ENCODE data around the gene FAIM. TPM values are rescaled to one million over a fixed set of nuclear protein-coding genes. Genes with fewer than 3 reads are reported as not detected.
"Not testable (repeated sequence)": the region's sequence is repeated elsewhere in the genome, so short reads cannot be mapped to it uniquely, and the experiment has no call there.

FAIM gene
- polyA plus RNA-seq, 1 donor: 10.5 TPM

DNA sequence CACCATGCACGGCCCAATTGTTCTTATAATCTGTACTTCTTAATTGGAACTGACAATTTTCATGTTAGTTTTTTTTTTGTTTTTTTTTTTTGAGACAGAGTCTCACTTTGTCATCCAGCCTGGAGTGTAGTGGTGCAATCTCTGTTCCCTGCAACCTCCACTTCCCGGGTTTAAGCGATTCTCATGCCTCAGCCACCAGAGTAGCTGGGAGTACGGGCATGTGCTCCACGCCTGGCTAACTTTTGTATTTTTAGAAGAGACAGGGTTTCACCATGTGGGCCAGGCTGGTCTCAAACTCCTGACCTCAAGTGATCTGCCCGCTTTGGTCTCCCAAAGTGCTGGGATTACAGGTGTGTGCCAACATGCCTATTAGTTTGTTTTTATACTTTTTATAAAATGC lies 72.4 kb downstream of the FAIM start:
- not testable (repeated sequence) for DNase-seq (ENCODE audit: low read depth)

DNA sequence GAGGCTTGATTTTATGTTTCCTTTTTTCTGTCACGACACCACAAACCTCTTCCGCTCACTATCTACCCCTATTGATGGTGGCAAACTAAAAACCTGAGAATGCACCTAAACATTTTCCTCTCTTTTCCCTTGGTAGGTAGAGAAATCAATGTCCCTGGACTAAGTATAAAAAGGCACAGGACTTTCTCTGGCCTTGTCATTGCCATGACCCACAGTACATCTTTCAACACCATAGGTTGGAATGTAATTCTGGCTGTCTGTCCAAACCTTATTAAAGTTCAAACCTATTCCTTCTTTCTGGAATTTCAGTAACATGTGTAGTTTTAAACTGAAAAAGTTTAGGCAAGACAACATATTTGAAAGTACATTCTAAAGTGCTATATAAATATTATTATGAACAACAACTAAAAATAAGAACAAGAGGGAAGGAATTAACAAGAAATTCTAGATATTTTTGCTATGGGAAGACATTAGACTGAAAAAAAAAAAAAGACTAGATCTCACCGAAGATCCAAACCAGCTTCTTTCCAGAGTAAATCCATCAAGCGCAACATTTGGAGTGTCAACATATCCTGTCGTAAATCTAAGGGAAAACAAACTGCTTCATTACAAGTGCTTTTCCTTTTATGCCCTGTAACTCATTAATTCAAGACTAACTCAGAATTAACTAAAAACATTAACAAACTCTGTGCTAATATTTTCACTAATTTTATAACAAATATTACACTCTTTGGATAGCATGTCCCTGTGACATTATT lies 73.1 kb downstream of the FAIM start:
- no peak for DNase-seq (ENCODE audit: low read depth)

DNA sequence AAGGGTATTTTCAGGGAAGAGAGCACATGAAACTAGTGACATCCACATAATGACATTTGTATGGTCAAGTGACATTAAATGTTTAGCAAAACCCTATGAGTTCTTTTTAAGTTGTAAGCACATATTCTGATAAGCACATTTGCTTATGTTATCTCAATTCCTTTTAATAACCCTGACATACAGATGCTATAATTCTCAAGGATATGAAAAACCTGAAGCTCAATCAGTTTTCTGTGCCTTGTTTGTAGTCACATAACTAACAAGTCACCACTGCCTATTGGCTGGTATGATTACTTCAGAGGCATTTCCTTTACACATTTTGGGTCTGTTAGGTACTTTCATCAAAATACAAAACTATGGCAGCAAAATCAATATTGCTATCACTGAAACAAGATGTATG lies 74.1 kb downstream of the FAIM start:
- DNase-seq (ENCODE audit: low read depth): no peak

Other genes with a start within 250 kb of the FAIM start
- gene ESYT3, start 174.2 kb upstream of the FAIM start, polyA plus RNA-seq (ENCODE audit: insufficient read length): 20.7 TPM
- gene CEP70, start 14.5 kb upstream of the FAIM start, polyA plus RNA-seq (ENCODE audit: insufficient read length): 19.4 TPM
- gene PIK3CB, start 226.2 kb downstream of the FAIM start, polyA plus RNA-seq (ENCODE audit: insufficient read length): 8.5 TPM